NCI-H526 (cell line): ENCODE results near the gene XPO4.

Experiments used
- DNase-seq, 2 experiments: peaks; one replicate each; lab custom pipeline; 2025; lab: John Stamatoyannopoulos, UW

Gene XPO4

DNA sequence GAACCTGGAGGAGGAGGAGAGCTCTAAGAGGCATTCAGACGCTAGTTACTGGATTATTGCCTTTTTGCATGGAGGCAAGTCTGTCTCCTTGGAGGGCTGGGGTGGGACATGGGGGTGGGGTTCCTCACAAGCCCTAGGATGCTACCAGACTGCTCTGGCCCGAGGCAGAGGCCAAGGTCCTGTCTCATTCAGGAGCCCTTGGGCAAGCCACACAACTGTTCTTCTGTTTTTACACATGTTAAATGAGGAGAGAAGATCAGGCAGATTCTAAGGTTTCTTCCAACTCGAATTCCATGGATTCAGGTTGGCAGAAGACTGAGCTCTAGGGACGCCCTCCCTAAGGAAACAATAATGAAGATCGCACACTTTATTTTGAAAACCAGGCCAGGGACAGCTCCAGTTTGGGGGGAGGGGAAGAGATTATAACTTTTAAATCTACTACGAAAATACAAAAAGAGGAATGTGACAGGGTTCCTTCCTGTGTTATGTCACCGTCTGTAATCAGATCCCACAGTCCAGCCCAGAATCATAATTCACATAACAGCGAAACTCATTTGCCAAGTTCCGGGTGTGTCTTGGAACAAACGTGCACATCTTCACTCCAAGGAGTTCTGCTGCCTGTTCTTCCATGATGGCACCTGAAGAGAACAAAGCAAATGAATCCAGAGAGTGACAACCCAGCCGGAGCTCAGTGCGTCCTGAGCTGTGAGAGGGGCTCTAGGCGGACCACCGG lies 173.8 kb downstream of the XPO4 start:
- DNase-seq: no peak

- DNase-seq: no peak
These were observed 174.7 kb downstream of the XPO4 start for GRCh38 chr13:20727856-20728255.
